Stimulated activated naive CD8-positive, alpha-beta T cell treated with anti-CD3 and anti-CD28 coated beads, Interleukin-15, Interleukin-2, amounts not matched to agents 100 ng/mL and 50 ng/mL, for 24 hours (primary cell): Measurements from ENCODE around the gene LRRC73.
A peak's percentile ranks its signal among the peaks of the same experiment; 100 is the strongest.
"Not testable (repeated sequence)": the region's sequence is repeated elsewhere in the genome, so short reads cannot be mapped to it uniquely, and the experiment has no call there.

Experiments used
- H3K27ac Mint-ChIP-seq: one replicate; pipeline ENCODE4 v1.8.0; 2021; ENCODE audit warnings: mild to moderate bottlenecking, mixed read lengths
- H3K27me3 Mint-ChIP-seq: one replicate; pipeline ENCODE4 v1.8.0; 2021; ENCODE audit warnings: mixed read lengths
- H3K36me3 Mint-ChIP-seq: one replicate; pipeline ENCODE4 v1.8.0; 2021; ENCODE audit warnings: low read depth, mixed read lengths
- H3K4me1 Mint-ChIP-seq: one replicate; pipeline ENCODE4 v1.8.0; 2021; ENCODE audit warnings: low read depth, mixed read lengths
- H3K4me3 Mint-ChIP-seq: one replicate; pipeline ENCODE4 v1.8.0; 2021; ENCODE audit warnings: mild to moderate bottlenecking, mixed read lengths
- H3K9me3 Mint-ChIP-seq: one replicate; pipeline ENCODE4 v1.8.0; 2021; ENCODE audit warnings: mixed read lengths

LRRC73 gene, protein sequence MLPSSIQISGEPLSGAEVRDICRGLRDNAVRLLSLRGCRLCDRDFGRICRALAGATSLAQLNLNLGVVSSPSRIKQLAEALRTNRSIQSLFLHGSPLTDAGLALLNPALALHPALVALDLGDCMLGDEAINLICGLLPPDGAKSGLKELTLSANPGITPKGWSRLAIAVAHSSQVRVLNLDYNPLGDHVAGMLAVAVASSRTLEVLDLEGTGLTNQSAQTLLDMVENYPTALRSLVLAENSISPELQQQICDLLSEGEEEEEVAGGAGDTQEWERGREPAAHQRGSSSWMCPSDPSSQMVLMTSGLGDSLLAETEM

GRCh38 chr6:43509984-43510826 lies at the start of gene LRRC73:
LRRC73 (minus strand) TSS chr6:43510346; CDS start chr6:43509785, 561 bp downstream.
- H3K27me3 Mint-ChIP-seq, result peaks cover 13% of the 10 kb centered on the region
- H3K9me3 Mint-ChIP-seq, result no peaks in the 10 kb centered on the region
- no peak within 1 kb of the TSS for H3K27ac Mint-ChIP-seq
- H3K36me3 Mint-ChIP-seq, result peaks cover 32% of the 10 kb centered on the region
- peak within 1 kb of the TSS; percentile 74 for H3K4me3 Mint-ChIP-seq
- H3K4me1 Mint-ChIP-seq, result peaks cover 8% of the 10 kb centered on the region

GRCh38 chr6:43559328-43559727 lies 49.2 kb upstream of the LRRC73 start:
- no peaks in the 10 kb centered on the region for H3K27me3 Mint-ChIP-seq
- peaks cover 80% of the 10 kb centered on the region for H3K36me3 Mint-ChIP-seq
- no peaks in the 10 kb centered on the region for H3K9me3 Mint-ChIP-seq
- H3K4me3 Mint-ChIP-seq, result no peak overlapping the region
- no peaks in the 10 kb centered on the region for H3K4me1 Mint-ChIP-seq
- H3K27ac Mint-ChIP-seq, result no peak overlapping the region

GRCh38 chr6:43557620-43558019 lies 47.5 kb upstream of the LRRC73 start:
- not testable (repeated sequence) for H3K27me3 Mint-ChIP-seq, H3K9me3 Mint-ChIP-seq, H3K4me3 Mint-ChIP-seq, H3K27ac Mint-ChIP-seq, H3K4me1 Mint-ChIP-seq
- H3K36me3 Mint-ChIP-seq, result peaks cover 87% of the 10 kb centered on the region

DNA sequence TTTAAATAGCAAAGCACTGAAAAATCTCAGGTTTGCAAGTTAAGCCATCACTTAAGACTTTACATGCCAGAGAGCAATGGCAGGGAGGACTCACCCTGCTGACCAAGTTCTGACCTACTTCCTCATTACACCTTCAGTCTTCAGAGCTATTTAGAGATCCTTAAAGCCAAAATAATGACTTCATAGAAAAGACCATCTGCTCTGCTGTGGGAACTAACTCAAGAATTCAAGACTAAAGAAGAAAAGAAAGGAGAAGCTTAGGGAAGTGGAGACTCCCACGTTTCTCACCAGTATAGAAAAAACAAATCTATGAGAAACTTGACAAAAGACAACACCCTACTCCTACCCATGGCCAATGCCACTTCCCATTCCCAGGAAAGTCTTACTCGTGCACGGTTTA lies 37.1 kb upstream of the LRRC73 start:
- no peak overlapping the region for H3K27ac Mint-ChIP-seq
- peaks cover 76% of the 10 kb centered on the region for H3K36me3 Mint-ChIP-seq
- no peak overlapping the region for H3K4me3 Mint-ChIP-seq
- H3K27me3 Mint-ChIP-seq, result no peaks in the 10 kb centered on the region
- H3K4me1 Mint-ChIP-seq, result no peaks in the 10 kb centered on the region
- no peaks in the 10 kb centered on the region for H3K9me3 Mint-ChIP-seq

- Mint-ChIP-seq H3K27me3 (no peaks in the 10 kb centered on the region), H3K4me1 (no peaks in the 10 kb centered on the region), H3K27ac (no peak overlapping the region), H3K36me3 (peaks cover 69% of the 10 kb centered on the region), H3K4me3 (no peak overlapping the region), H3K9me3 (no peaks in the 10 kb centered on the region)
Observed at GRCh38 chr6:43544461-43544860, 34.3 kb upstream of the LRRC73 start.

DNA sequence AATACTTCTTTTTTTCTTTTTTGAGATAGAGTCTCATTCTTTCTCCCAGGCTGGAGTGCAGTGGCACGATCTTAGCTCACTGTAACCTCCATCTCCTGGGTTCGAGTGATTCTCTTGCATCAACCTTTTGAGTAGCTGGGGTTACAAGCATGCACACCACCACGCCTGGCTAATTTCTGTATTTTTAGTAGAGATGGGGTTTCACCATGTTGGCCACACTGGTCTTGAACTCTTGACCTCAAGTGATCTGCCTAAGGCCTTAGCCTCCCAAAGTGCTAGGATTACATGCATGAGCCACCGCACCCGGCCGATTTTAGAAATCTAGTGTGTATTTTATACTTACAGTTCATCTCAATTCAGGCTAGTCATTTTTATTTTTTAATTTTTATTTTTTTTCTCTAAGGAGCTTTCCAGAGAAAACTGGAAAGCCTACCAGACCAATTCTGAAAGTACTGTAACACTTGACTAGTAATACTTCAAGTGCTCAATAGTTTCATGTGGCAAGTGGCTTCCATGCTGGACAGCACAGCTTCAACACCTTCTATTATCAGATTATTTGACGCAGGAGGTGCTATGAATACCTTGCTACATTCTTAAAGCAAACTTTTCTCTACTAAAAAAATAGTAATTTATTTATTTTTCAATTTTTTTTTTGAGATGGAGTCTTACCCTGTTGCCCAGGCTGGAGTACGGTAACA lies 31.8 kb upstream of the LRRC73 start:
- Mint-ChIP-seq H3K4me3 (no peak overlapping the region), H3K27me3 (no peaks in the 10 kb centered on the region), H3K9me3 (no peaks in the 10 kb centered on the region), H3K4me1 (no peaks in the 10 kb centered on the region), H3K27ac (no peak overlapping the region), H3K36me3 (peaks cover 63% of the 10 kb centered on the region)

DNA sequence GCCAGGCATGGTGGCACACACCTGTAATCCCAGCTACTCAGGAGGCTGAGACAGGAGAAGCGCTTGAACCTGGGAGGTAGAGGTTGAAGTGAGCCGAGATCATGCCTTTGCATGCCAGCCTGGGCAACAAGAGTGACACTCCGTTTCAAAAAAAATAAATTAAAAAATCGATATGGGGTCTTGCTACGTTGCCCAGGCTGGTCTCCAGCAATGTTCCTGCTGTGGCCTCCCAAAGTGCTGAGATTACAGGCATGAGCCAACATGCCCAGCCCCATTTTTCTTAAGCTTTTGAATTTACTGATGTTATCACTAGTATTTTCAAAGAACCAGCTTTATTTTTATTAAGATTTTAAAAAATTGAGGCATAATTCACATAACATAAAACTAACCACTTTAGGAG lies 30.4 kb upstream of the LRRC73 start:
- Mint-ChIP-seq H3K27ac (no peak overlapping the region), H3K36me3 (peaks cover 56% of the 10 kb centered on the region), H3K27me3 (no peaks in the 10 kb centered on the region), H3K9me3 (no peaks in the 10 kb centered on the region), H3K4me1 (no peaks in the 10 kb centered on the region), H3K4me3 (no peak overlapping the region)

GRCh38 chr6:43539409-43539808 lies 29.3 kb upstream of the LRRC73 start:
- H3K36me3 Mint-ChIP-seq, result peaks cover 54% of the 10 kb centered on the region
- not testable (repeated sequence) for H3K4me3 Mint-ChIP-seq, H3K27ac Mint-ChIP-seq, H3K27me3 Mint-ChIP-seq, H3K9me3 Mint-ChIP-seq, H3K4me1 Mint-ChIP-seq

GRCh38 chr6:43538986-43539385 lies 28.8 kb upstream of the LRRC73 start:
- H3K27ac Mint-ChIP-seq, H3K4me1 Mint-ChIP-seq, H3K27me3 Mint-ChIP-seq, H3K9me3 Mint-ChIP-seq, H3K4me3 Mint-ChIP-seq: not testable (repeated sequence)
- peaks cover 50% of the 10 kb centered on the region for H3K36me3 Mint-ChIP-seq

DNA sequence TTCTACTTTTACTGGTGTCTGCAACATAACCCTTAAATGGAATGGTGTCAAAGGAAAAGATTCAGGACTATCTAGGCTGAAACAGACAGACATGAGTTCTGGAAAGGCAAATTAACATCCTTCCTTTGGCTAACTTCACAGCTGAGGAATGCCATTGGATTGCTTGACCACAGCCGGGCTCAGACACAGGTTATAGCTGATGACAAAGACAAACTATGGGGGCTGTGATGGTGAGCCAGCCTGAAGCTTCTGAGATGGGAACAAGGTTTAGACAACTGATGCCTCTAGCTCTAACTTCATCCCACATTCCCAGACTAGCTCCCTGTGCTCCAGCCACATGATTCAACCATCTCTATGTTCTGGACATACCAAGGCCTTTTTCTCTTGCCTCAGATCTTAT lies 22.1 kb upstream of the LRRC73 start:
- no peaks in the 10 kb centered on the region for H3K9me3 Mint-ChIP-seq
- no peak overlapping the region for H3K4me3 Mint-ChIP-seq
- H3K27ac Mint-ChIP-seq, result no peak overlapping the region
- H3K4me1 Mint-ChIP-seq, result no peaks in the 10 kb centered on the region
- H3K27me3 Mint-ChIP-seq, result no peaks in the 10 kb centered on the region
- peaks cover 59% of the 10 kb centered on the region for H3K36me3 Mint-ChIP-seq

DNA sequence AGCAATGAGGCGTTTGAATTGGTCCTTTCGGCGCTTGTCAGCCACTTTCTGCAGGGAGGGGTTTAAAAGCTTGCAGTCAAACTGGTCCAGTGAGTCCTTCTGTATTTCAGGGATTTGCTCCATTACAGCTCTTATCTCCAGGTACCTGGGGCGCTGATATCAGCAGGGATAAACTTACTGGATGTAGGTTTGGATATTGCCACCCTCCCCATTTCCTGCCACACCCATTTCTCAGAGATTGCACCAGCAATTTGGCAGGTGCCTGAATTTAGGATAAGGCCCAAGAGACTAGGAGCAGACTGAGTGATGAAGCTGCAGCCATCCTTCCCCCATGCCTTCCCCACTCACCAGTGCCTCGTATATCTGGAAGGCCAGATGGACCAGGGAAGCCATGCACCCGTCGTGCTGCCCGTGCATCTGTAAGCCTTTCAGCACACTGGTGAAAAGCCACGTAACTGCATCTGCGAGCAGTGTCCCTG lies 14.4 kb upstream of the LRRC73 start:
- Mint-ChIP-seq H3K36me3 (peaks cover 71% of the 10 kb centered on the region), H3K9me3 (no peaks in the 10 kb centered on the region), H3K27me3 (no peaks in the 10 kb centered on the region), H3K27ac (no peak overlapping the region), H3K4me3 (no peak overlapping the region), H3K4me1 (peaks cover 4% of the 10 kb centered on the region)

- H3K9me3 Mint-ChIP-seq, result no peaks in the 10 kb centered on the region
- H3K4me3 Mint-ChIP-seq, result no peak overlapping the region
- no peak overlapping the region for H3K27ac Mint-ChIP-seq
- H3K36me3 Mint-ChIP-seq, result peaks cover 63% of the 10 kb centered on the region
- H3K4me1 Mint-ChIP-seq, result peaks cover 4% of the 10 kb centered on the region
- no peaks in the 10 kb centered on the region for H3K27me3 Mint-ChIP-seq
Observed at GRCh38 chr6:43523284-43523683, 13.1 kb upstream of the LRRC73 start.

DNA sequence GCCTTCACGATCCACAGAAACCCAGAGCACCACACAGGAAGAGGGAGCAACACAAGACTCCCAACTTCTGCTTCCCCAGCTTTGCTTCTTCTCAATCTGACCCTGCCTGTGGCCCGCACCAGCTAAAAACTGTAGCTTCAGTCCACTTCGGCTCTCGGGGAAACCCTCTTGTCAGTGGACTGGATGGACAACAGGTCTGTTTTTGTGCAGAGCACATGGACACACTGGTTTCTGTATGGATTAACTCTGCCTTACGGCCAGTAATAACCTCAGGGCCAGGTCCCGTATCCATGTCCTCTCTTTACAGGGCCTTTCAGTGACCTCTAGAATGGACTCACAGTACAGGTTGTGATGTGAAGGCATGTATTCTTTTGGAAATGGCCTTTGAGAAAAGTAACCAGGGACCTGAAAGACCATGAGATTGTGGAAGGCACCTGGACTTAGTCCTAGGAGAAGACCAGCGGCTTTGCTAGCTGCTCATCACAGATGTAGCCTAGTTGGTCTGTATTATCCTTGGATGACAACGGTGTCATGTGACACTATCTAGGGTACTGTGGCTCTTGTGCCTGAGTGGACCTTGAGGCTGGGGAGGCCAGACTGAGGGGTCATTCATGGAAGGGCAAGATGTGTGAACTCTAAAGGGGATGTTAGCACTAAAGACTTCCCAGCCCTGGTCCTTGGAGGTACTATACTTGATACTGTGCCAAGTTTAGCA lies 12.6 kb upstream of the LRRC73 start:
- Mint-ChIP-seq H3K27me3 (no peaks in the 10 kb centered on the region), H3K4me3 (no peak overlapping the region), H3K36me3 (peaks cover 58% of the 10 kb centered on the region), H3K27ac (peak overlapping the region; percentile 43), H3K9me3 (no peaks in the 10 kb centered on the region), H3K4me1 (peaks cover 4% of the 10 kb centered on the region)

- H3K4me1 Mint-ChIP-seq, result peaks cover 4% of the 10 kb centered on the region
- H3K36me3 Mint-ChIP-seq, result peaks cover 49% of the 10 kb centered on the region
- no peaks in the 10 kb centered on the region for H3K27me3 Mint-ChIP-seq
- no peaks in the 10 kb centered on the region for H3K9me3 Mint-ChIP-seq
- H3K27ac Mint-ChIP-seq, result no peak overlapping the region
- H3K4me3 Mint-ChIP-seq, result no peak overlapping the region
Observed at GRCh38 chr6:43521836-43522235, 11.7 kb upstream of the LRRC73 start.
